GM12874 (cell line): ENCODE results near the gene ORC5.

Experiments
- CTCF ChIP-seq: IDR thresholded peaks from 2 replicates; pipeline ENCODE4 v1.5.1; 2011; ENCODE audit warnings: low read depth, mild to moderate bottlenecking, control low read depth, low read length, moderate library complexity; ENCODE audit not compliant: insufficient read depth

The ORC5 gene

GRCh38 chr7:104124893-104125477 lies 82.8 kb downstream of the ORC5 start:
- no peak for TF ChIP-seq CTCF

GRCh38 chr7:104124469-104124868 lies 83.3 kb downstream of the ORC5 start:
- no peak for TF ChIP-seq CTCF

DNA sequence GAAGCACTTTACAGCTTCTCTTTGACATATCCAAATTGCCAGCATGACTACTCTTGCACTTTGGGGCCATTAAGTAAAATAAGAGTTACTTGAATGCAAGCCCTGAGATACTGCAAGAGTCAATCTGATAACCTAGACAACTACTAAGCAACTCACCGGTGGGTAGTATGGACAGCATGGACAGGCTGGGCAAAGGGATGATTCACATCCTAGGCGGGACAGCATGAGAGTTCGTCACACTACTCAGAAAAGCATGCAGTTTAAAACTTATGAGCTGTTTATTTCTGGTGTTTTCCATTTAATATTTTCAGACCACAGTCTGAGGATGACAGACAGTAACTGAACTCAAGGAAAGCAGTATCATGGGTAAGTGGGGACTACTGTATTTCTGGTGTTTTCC lies 84.0 kb downstream of the ORC5 start:
- TF ChIP-seq CTCF = no peak

DNA sequence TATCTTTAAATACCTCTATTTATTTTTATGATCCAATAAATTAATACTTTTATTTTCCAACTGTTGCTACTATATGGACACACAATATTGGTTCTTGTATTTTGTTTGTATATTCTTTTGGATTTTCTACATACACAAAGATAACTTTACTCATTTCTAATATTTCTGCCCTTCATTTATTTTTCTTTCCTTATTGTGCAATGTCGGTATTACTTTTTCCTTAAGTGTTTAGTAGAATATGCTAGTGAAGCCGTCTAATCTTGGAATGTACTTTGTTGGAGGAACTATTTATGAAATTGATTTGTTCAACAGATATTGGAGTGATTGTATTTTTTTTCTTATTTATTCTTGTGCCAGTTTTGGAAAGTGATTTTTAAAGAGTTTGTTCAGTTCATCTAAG lies 94.0 kb downstream of the ORC5 start:
- TF ChIP-seq CTCF = no peak

GRCh38 chr7:104112623-104113022 lies 95.2 kb downstream of the ORC5 start:
- no peak for TF ChIP-seq CTCF

- TF ChIP-seq CTCF = no peak
These were observed 96.5 kb downstream of the ORC5 start for GRCh38 chr7:104111271-104111670.

DNA sequence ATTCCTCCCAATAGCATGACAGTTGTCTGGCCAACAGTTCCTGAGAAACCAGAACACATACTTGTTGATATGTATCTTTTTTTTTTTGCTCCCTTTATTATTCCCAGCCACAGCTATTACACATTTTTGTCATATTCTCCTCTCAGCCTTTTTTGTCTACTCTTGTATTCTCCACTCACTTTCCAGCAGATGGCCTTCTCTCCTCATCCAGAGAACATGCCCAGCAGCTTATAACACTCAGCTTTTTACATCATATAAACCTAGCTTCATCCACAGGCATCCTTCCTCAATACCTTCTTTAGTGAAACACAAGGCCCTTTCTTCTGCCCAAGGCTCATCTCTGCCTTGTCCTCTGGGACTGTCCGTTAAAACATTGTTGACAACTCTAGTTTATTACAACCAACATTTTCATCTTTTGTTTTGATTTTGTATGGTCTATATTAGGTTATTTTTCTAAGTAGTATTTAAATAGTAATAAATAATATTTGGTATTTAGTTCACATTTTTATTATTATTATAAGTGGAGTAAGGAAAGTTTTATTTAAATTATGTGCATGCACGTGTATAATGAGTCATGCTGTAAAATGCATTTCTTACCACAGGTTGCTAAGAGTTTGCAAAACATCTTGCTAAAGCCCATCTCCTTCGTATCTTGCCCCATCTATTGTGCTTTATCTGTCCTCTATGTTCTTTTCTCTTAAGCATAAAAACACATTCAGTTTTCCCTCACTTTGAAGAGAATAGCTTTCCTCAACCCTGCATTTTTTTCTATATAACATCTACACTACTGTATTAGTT lies 101.5 kb downstream of the ORC5 start:
- TF ChIP-seq CTCF = no peak
